ENCODE results near the gene CFAP97D2.
A peak's percentile ranks its signal among the peaks of the same experiment; 100 is the strongest.

CFAP97D2 gene

GRCh38 chr13:114143806-114144605 lies 35.1 kb upstream of the CFAP97D2 start:
- peaks cover 8% of the 10 kb centered on the region; the same call in 1 of the 2 replicates for H3F3A ChIP-seq (ENCODE audit: control insufficient read depth, insufficient read depth)
- H3K27me3 ChIP-seq (ENCODE audit: control insufficient read depth, low read length): peaks cover 16% of the 10 kb centered on the region
- no peaks in the 10 kb centered on the region for H3K79me2 ChIP-seq (ENCODE audit: control insufficient read depth, low read length)
- H3K27ac ChIP-seq (ENCODE audit: low read depth, low read length): peak overlapping the region; percentile 65
- no peaks in the 10 kb centered on the region for H3K9me2 ChIP-seq (replicated peaks; ENCODE audit: control insufficient read depth, low read length)
- peak overlapping the region; percentile 74 for H3K4me2 ChIP-seq (ENCODE audit: low read length)
- H4K20me1 ChIP-seq (ENCODE audit: control insufficient read depth, insufficient read depth, low read depth, low read length): no peaks in the 10 kb centered on the region
- TF ChIP-seq EZH2phosphoT487 (IDR thresholded peaks at IDR 0.05; ENCODE audit: borderline replicate concordance, low read length): no peak
- TF ChIP-seq CTCF (IDR thresholded peaks at IDR 0.05; ENCODE audit: low read depth, low read length, poor library complexity, severe bottlenecking): peak; percentile 58
- H3K4me3 ChIP-seq (ENCODE audit: low read length): peak overlapping the region; percentile 49
- no peaks in the 10 kb centered on the region for H3K36me3 ChIP-seq (ENCODE audit: control insufficient read depth, low read length)
- H3K4me1 ChIP-seq (ENCODE audit: control insufficient read depth, low read length): peaks cover 63% of the 10 kb centered on the region
- no peaks in the 10 kb centered on the region for H3K9me3 ChIP-seq (ENCODE audit: control insufficient read depth, insufficient read depth, low read length)

GRCh38 chr13:114144606-114145244 lies 34.3 kb upstream of the CFAP97D2 start:
- H3K4me1 ChIP-seq (ENCODE audit: control insufficient read depth, low read length): peaks cover 63% of the 10 kb centered on the region
- H3K9me3 ChIP-seq (ENCODE audit: control insufficient read depth, insufficient read depth, low read length): no peaks in the 10 kb centered on the region
- no peaks in the 10 kb centered on the region for H4K20me1 ChIP-seq (ENCODE audit: control insufficient read depth, insufficient read depth, low read depth, low read length)
- TF ChIP-seq CTCF (IDR thresholded peaks at IDR 0.05; ENCODE audit: low read depth, low read length, poor library complexity, severe bottlenecking) (no peak), EZH2phosphoT487 (IDR thresholded peaks at IDR 0.05; ENCODE audit: borderline replicate concordance, low read length) (no peak)
- H3K4me2 ChIP-seq (ENCODE audit: low read length): 0 out of 2 replicates have a peak overlapping the region, but pooled peaks have one; percentile 6
- no peaks in the 10 kb centered on the region for H3K36me3 ChIP-seq (ENCODE audit: control insufficient read depth, low read length)
- no peak overlapping the region for H3K4me3 ChIP-seq (ENCODE audit: low read length)
- no peaks in the 10 kb centered on the region for H3K9me2 ChIP-seq (replicated peaks; ENCODE audit: control insufficient read depth, low read length)
- peaks cover 16% of the 10 kb centered on the region for H3K27me3 ChIP-seq (ENCODE audit: control insufficient read depth, low read length)
- peaks cover 8% of the 10 kb centered on the region; the same call in 1 of the 2 replicates for H3F3A ChIP-seq (ENCODE audit: control insufficient read depth, insufficient read depth)
- no peak overlapping the region for H3K27ac ChIP-seq (ENCODE audit: low read depth, low read length)
- no peaks in the 10 kb centered on the region for H3K79me2 ChIP-seq (ENCODE audit: control insufficient read depth, low read length)

- Histone ChIP-seq H4K20me1 (ENCODE audit: control insufficient read depth, insufficient read depth, low read depth, low read length) (no peaks in the 10 kb centered on the region), H3F3A (ENCODE audit: control insufficient read depth, insufficient read depth) (peaks cover 6% of the 10 kb centered on the region; the same call in 1 of the 2 replicates), H3K4me3 (ENCODE audit: low read length) (no peak overlapping the region), H3K4me1 (ENCODE audit: control insufficient read depth, low read length) (peaks cover 60% of the 10 kb centered on the region), H3K36me3 (ENCODE audit: control insufficient read depth, low read length) (no peaks in the 10 kb centered on the region), H3K27me3 (ENCODE audit: control insufficient read depth, low read length) (peaks cover 16% of the 10 kb centered on the region), H3K9me2 (replicated peaks; ENCODE audit: control insufficient read depth, low read length) (no peaks in the 10 kb centered on the region), H3K27ac (ENCODE audit: low read depth, low read length) (no peak overlapping the region), H3K79me2 (ENCODE audit: control insufficient read depth, low read length) (no peaks in the 10 kb centered on the region), H3K9me3 (ENCODE audit: control insufficient read depth, insufficient read depth, low read length) (no peaks in the 10 kb centered on the region), H3K4me2 (ENCODE audit: low read length) (peak overlapping the region; percentile 6; the same call in 1 of the 2 replicates)
- no peak for TF ChIP-seq EZH2phosphoT487 (IDR thresholded peaks at IDR 0.05; ENCODE audit: borderline replicate concordance, low read length)
- no peak for TF ChIP-seq CTCF (IDR thresholded peaks at IDR 0.05; ENCODE audit: low read depth, low read length, poor library complexity, severe bottlenecking)
These were observed 33.8 kb upstream of the CFAP97D2 start for GRCh38 chr13:114145256-114145655.

Data from DOHH2 (cell line).